ENCODE results near the gene FNDC7.
"Not testable (repeated sequence)": the region's sequence is repeated elsewhere in the genome, so short reads cannot be mapped to it uniquely, and the experiment has no call there.

FNDC7 gene, protein sequence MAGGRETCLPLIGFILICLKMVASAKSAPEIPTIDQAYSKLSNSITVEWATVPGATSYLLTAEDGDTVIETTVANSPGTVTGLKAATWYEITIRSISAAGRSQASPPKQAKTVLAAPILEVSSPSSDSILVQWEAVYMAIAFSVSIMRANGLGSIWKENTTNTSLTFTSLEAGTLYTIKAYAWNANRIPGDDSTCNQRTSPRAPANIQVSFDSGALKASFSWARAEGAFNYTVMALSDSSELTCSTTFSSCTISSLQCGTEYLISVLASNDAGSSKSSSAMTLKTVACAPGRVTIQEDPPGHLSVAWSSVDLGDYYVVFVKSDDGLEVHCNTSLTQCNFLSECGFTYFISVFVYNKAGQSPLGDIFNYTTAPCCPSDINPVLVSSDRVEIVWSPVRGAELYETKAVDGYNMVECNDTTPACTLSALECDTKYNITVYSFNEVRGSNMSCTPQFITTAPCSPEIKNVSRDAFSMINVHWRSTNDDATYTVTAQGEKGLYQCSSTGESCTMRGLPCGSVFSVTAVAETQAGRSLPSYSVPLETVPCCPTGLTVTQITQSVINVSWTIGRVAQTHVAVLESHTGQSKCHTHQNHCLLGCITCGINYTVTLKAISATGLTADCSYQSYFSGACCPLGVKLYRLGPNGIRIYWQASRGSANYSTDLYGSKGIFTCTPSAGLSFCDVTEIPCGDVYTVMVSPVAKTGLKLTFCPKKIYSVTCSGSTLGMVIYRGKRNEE

GRCh38 chr1:108712606-108713150 is at the start of gene FNDC7:
TSS of gene FNDC7 (plus strand) at chr1:108712908. CDS start at chr1:108712934, 26 bp downstream.
- H3K36me3 ChIP-seq (replicated peaks), result no peaks in the 10 kb centered on the region

GRCh38 chr1:108663074-108663473 is 49.6 kb upstream of the FNDC7 start:
- Histone ChIP-seq H3K4me3 (no peak overlapping the region), H3K27me3 (ENCODE audit: low read depth) (no peaks in the 10 kb centered on the region), H3K9me3 (no peaks in the 10 kb centered on the region), H3K4me1 (no peaks in the 10 kb centered on the region), H3K36me3 (replicated peaks) (no peaks in the 10 kb centered on the region)
- in situ Hi-C loops (cut with MboI; ENCODE audit: low sequenced_read_pairs), result no loop called here
- DNase-seq (ENCODE audit: low spot score in 2 of 2), result no peak

More at GRCh38 chr1:108712606-108713150, at the start of gene FNDC7:
- H3K4me1 ChIP-seq, result no peaks in the 10 kb centered on the region
- in situ Hi-C loops (cut with MboI; ENCODE audit: low sequenced_read_pairs), result no loop called here
- H3K4me3 ChIP-seq, result no peak within 1 kb of the TSS
- no peak for DNase-seq (ENCODE audit: low spot score in 2 of 2)
- H3K9me3 ChIP-seq, result no peaks in the 10 kb centered on the region
- H3K27me3 ChIP-seq (ENCODE audit: low read depth), result peaks cover 17% of the 10 kb centered on the region

DNA sequence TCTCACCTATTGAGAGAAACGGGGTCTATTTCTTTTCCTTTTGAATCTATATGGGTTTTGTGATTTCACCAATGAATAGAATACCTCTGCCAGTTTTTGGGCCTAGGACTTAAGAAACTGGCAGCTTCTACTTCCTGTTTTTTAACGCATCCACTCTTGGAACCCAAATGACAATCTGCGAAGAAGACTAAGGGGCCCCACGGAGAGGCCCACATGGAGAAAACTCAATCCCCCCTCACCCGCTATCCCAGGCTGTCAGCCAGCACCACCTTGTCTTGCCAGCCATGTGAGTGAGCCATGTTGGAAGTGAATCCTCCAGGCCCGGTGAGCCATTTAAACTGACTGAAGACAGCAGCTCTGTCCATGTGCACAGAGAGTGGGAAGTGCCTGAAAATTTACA is 48.2 kb upstream of the FNDC7 start:
- no peak overlapping the region for H3K4me3 ChIP-seq
- no peak for DNase-seq (ENCODE audit: low spot score in 2 of 2)
- no peaks in the 10 kb centered on the region for H3K4me1 ChIP-seq
- in situ Hi-C loops (cut with MboI; ENCODE audit: low sequenced_read_pairs), result no loop called here
- H3K36me3 ChIP-seq (replicated peaks), result no peaks in the 10 kb centered on the region
- no peaks in the 10 kb centered on the region for H3K27me3 ChIP-seq (ENCODE audit: low read depth)
- no peaks in the 10 kb centered on the region for H3K9me3 ChIP-seq

GRCh38 chr1:108665067-108665466 is 47.6 kb upstream of the FNDC7 start:
- Histone ChIP-seq H3K36me3 (replicated peaks) (no peaks in the 10 kb centered on the region), H3K27me3 (ENCODE audit: low read depth) (no peaks in the 10 kb centered on the region), H3K4me1 (no peaks in the 10 kb centered on the region), H3K4me3 (no peak overlapping the region), H3K9me3 (no peaks in the 10 kb centered on the region)
- in situ Hi-C loops (cut with MboI; ENCODE audit: low sequenced_read_pairs), result no loop called here
- DNase-seq (ENCODE audit: low spot score in 2 of 2), result no peak

DNA sequence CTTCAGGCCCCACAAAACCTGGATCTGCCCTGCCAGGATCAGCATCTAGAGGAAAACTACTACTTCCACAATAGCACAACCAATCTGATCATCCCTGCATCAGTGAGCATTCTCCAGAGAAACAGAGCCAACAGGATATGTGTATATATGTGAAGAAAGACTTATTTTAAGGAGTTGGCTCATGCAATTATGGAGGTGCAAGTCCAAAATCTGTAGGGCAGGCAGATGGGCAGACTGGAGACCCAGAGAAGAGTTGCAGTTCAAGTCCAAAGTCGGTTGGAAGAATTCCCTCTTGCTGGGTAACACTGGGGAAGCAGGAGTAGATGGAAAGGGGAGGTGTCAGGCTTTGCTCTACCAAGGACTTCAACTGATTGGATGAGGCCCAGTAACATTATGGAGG is 46.9 kb upstream of the FNDC7 start:
- H3K27me3 ChIP-seq (ENCODE audit: low read depth), result no peaks in the 10 kb centered on the region
- no peak overlapping the region for H3K4me3 ChIP-seq
- no peaks in the 10 kb centered on the region for H3K36me3 ChIP-seq (replicated peaks)
- H3K4me1 ChIP-seq, result no peaks in the 10 kb centered on the region
- no peaks in the 10 kb centered on the region for H3K9me3 ChIP-seq
- no peak for DNase-seq (ENCODE audit: low spot score in 2 of 2)
- in situ Hi-C loops (cut with MboI; ENCODE audit: low sequenced_read_pairs), result no loop called here

DNA sequence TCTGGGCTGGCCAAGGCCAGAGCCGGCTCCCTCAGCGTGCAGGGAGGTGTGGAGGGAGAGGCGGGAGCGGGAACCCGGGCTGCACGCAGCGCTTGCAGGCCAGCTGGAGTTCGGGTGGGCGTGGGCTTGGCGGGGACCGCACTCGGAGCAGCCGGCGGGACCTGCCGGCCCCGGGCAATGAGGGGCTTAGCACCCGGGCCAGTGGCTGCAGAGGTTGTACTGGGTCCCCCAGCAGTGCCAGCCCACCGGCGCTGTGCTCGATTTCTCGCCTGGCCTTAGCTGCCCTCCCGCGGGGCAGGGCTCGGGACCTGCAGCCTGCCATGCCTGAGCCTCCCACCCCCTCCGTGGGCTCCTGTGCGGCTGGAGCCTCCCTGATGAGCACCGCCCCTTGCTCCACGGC is 45.3 kb upstream of the FNDC7 start:
- H3K9me3 ChIP-seq; DNase-seq (ENCODE audit: low spot score in 2 of 2); H3K36me3 ChIP-seq (replicated peaks); H3K27me3 ChIP-seq (ENCODE audit: low read depth); in situ Hi-C loops (cut with MboI; ENCODE audit: low sequenced_read_pairs); H3K4me3 ChIP-seq; H3K4me1 ChIP-seq: not testable (repeated sequence)

- Histone ChIP-seq H3K9me3 (no peaks in the 10 kb centered on the region), H3K36me3 (replicated peaks) (no peaks in the 10 kb centered on the region), H3K4me1 (no peaks in the 10 kb centered on the region), H3K4me3 (no peak overlapping the region), H3K27me3 (ENCODE audit: low read depth) (no peaks in the 10 kb centered on the region)
- in situ Hi-C loops (cut with MboI; ENCODE audit: low sequenced_read_pairs), result no loop called here
- no peak for DNase-seq (ENCODE audit: low spot score in 2 of 2)
These were observed 43.9 kb upstream of the FNDC7 start for GRCh38 chr1:108668777-108669176.

- in situ Hi-C loops (cut with MboI; ENCODE audit: low sequenced_read_pairs), result no loop called here
- Histone ChIP-seq H3K4me3 (no peak overlapping the region), H3K9me3 (no peaks in the 10 kb centered on the region), H3K27me3 (ENCODE audit: low read depth) (no peaks in the 10 kb centered on the region), H3K36me3 (replicated peaks) (no peaks in the 10 kb centered on the region), H3K4me1 (no peaks in the 10 kb centered on the region)
- DNase-seq (ENCODE audit: low spot score in 2 of 2), result no peak
These were observed 43.0 kb upstream of the FNDC7 start for GRCh38 chr1:108669679-108670078.

- Histone ChIP-seq H3K4me1 (no peaks in the 10 kb centered on the region), H3K36me3 (replicated peaks) (no peaks in the 10 kb centered on the region), H3K4me3 (no peak overlapping the region), H3K27me3 (ENCODE audit: low read depth) (no peaks in the 10 kb centered on the region), H3K9me3 (no peaks in the 10 kb centered on the region)
- in situ Hi-C loops (cut with MboI; ENCODE audit: low sequenced_read_pairs), result no loop called here
- DNase-seq (ENCODE audit: low spot score in 2 of 2), result no peak
These were observed 42.5 kb upstream of the FNDC7 start for GRCh38 chr1:108670131-108670773.

DNA sequence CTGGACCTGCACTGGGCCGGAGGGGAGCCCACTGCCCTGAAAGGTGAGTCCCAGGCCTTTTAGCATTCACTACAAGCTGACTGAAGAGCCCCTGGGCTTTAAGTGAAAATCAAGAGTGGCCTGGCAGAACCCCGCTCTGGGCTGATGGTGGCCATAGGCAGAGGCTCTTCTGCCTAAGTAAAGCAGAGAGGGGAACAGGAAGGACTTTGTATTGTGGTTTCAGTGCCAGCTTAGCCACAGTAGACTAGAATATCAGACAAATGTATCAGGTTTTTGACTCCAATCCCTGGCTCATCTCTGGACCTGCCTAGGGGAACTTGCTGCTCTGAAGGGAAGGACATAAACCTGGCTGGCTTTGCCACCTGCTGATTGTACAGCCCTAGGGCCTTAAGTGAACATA is 41.6 kb upstream of the FNDC7 start:
- no peaks in the 10 kb centered on the region for H3K4me1 ChIP-seq
- in situ Hi-C loops (cut with MboI; ENCODE audit: low sequenced_read_pairs), result no loop called here
- no peaks in the 10 kb centered on the region for H3K36me3 ChIP-seq (replicated peaks)
- no peak for DNase-seq (ENCODE audit: low spot score in 2 of 2)
- no peaks in the 10 kb centered on the region for H3K27me3 ChIP-seq (ENCODE audit: low read depth)
- H3K9me3 ChIP-seq, result no peaks in the 10 kb centered on the region
- H3K4me3 ChIP-seq, result no peak overlapping the region

DNA sequence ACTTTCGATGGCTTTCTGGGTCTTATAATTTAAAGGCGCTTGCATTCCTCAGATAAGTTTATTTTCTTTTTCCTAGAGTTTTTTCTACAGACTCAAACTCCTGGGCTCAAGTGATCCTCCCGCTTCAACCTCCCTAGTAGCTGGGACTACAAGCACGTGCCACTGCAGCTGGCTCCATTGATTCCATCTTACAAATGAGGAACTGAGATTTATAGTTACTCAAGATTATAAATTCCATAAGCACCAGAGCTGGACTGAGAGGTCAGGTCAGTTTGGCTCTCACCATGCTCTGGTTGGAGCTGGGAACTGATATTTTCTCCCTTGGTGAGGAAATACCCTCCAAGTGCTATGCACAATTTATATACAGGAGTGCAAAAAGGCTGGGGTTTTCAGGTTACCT is 34.0 kb upstream of the FNDC7 start:
- Histone ChIP-seq H3K4me1 (no peaks in the 10 kb centered on the region), H3K27me3 (ENCODE audit: low read depth) (no peaks in the 10 kb centered on the region), H3K36me3 (replicated peaks) (no peaks in the 10 kb centered on the region), H3K4me3 (no peak overlapping the region), H3K9me3 (no peaks in the 10 kb centered on the region)
- in situ Hi-C loops (cut with MboI; ENCODE audit: low sequenced_read_pairs), result no loop called here
- DNase-seq (ENCODE audit: low spot score in 2 of 2), result no peak

DNA sequence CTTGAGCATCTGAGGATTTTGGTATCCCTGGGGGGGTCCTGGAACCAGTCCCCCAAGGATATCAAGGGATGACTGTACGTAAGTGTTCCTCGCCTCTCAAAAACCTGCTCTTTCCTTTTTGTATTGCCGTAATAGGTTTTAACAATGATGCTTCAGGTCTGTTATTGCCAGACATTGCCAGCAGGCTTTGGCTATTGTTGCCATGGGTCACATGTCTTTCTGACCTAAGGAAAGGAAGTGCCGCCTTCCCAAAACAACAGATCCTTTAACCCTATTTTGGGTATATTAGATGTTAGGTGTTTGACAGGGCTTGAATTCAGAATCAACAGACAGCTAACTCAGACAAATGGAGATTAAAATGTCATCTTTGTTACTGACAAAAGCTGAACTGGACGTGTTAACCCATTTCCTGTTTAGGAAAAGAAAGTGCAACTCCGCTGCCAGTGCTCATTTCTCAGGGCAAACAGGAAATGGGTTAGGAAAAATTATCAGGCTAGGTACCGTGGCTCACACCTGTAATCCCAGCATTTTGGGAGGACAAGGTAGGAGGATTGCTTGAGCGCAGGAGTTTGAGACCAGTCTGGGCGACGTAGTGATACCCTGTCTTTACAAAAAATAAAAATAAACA is 33.0 kb upstream of the FNDC7 start:
- in situ Hi-C loops (cut with MboI; ENCODE audit: low sequenced_read_pairs), result no loop called here

DNA sequence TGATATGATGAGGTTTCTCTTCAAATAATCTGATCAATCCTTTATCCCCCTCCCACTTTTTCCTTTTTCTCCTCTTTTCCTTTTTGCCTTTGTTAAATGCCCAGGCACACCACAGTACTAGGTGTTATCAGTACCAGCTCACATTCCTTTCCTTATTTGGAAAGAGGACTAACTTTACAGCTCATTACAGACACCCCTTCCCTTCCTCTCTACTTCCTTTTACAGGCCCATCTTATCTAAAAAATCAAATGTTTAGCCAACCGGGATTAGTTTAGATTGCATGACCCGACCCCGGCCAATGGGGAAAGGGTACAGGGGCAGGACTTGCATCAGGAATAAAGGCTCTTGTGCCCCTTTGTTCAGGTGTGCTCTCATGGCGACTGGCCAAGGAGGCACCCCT is 31.0 kb upstream of the FNDC7 start:
- DNase-seq (ENCODE audit: low spot score in 2 of 2); H3K4me3 ChIP-seq; in situ Hi-C loops (cut with MboI; ENCODE audit: low sequenced_read_pairs); H3K4me1 ChIP-seq; H3K9me3 ChIP-seq; H3K27me3 ChIP-seq (ENCODE audit: low read depth); H3K36me3 ChIP-seq (replicated peaks): not testable (repeated sequence)

More for the DNA sequence above, 33.0 kb upstream of the FNDC7 start:
- H3K27me3 ChIP-seq (ENCODE audit: low read depth), result no peaks in the 10 kb centered on the region
- no peaks in the 10 kb centered on the region for H3K9me3 ChIP-seq
- H3K36me3 ChIP-seq (replicated peaks), result no peaks in the 10 kb centered on the region
- H3K4me3 ChIP-seq, result no peak overlapping the region
- no peaks in the 10 kb centered on the region for H3K4me1 ChIP-seq
- no peak for DNase-seq (ENCODE audit: low spot score in 2 of 2)
